Measurements from ENCODE around the gene UNG.

The UNG gene

DNA sequence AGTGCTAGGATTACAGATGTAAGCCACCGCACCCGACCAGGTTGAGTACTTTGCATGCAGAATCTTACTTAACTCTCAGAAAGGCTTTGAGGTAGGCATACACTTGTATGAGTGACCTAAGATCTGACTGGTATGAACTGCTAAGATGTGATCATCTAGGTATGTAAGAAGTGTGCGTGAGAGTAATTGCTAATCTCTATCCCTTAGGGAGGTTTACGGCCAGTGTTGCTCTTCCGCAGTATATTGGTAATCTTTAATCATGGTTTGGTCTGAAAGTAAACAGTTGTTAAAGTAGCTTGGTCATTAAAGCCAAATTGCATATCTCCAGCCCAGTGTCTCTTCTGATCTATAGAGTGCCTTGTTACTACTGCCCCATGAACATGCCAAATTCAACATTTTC, 7.8 kb downstream of the UNG start:
- H3K4me1 Mint-ChIP-seq = peaks cover 9% of the 10 kb centered on the region
- peak overlapping the region; percentile 18 for H3K27ac Mint-ChIP-seq
- peaks cover 79% of the 10 kb centered on the region for H3K36me3 Mint-ChIP-seq (ENCODE audit: low read depth)
- DNase-seq = no peak
- no peaks in the 10 kb centered on the region for H3K9me3 Mint-ChIP-seq
- TF ChIP-seq, protein P1, sequence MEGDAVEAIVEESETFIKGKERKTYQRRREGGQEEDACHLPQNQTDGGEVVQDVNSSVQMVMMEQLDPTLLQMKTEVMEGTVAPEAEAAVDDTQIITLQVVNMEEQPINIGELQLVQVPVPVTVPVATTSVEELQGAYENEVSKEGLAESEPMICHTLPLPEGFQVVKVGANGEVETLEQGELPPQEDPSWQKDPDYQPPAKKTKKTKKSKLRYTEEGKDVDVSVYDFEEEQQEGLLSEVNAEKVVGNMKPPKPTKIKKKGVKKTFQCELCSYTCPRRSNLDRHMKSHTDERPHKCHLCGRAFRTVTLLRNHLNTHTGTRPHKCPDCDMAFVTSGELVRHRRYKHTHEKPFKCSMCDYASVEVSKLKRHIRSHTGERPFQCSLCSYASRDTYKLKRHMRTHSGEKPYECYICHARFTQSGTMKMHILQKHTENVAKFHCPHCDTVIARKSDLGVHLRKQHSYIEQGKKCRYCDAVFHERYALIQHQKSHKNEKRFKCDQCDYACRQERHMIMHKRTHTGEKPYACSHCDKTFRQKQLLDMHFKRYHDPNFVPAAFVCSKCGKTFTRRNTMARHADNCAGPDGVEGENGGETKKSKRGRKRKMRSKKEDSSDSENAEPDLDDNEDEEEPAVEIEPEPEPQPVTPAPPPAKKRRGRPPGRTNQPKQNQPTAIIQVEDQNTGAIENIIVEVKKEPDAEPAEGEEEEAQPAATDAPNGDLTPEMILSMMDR (IDR thresholded peaks at IDR 0.05) = no peak
- H3K27me3 Mint-ChIP-seq (ENCODE audit: low read depth, poor library complexity) = no peaks in the 10 kb centered on the region
- H3K4me3 Mint-ChIP-seq = no peak overlapping the region

DNA sequence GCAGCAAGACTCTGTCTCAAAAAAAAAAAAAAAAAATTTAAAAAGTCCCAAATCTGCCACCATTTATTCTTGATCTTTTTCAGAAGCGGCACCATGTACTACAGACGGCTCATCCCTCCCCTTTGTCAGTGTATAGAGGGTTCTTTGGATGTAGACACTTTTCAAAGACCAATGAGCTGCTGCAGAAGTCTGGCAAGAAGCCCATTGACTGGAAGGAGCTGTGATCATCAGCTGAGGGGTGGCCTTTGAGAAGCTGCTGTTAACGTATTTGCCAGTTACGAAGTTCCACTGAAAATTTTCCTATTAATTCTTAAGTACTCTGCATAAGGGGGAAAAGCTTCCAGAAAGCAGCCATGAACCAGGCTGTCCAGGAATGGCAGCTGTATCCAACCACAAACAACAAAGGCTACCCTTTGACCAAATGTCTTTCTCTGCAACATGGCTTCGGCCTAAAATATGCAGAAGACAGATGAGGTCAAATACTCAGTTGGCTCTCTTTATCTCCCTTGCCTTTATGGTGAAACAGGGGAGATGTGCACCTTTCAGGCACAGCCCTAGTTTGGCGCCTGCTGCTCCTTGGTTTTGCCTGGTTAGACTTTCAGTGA, 12.5 kb downstream of the UNG start:
- Mint-ChIP-seq H3K27me3 (ENCODE audit: low read depth, poor library complexity) (no peaks in the 10 kb centered on the region), H3K27ac (peak overlapping the region; percentile 97), H3K4me1 (peaks cover 42% of the 10 kb centered on the region), H3K4me3 (no peak overlapping the region), H3K36me3 (ENCODE audit: low read depth) (peaks cover 44% of the 10 kb centered on the region), H3K9me3 (no peaks in the 10 kb centered on the region)
- no peak for DNase-seq
- TF ChIP-seq, protein P1 (IDR thresholded peaks at IDR 0.05) = no peak

DNA sequence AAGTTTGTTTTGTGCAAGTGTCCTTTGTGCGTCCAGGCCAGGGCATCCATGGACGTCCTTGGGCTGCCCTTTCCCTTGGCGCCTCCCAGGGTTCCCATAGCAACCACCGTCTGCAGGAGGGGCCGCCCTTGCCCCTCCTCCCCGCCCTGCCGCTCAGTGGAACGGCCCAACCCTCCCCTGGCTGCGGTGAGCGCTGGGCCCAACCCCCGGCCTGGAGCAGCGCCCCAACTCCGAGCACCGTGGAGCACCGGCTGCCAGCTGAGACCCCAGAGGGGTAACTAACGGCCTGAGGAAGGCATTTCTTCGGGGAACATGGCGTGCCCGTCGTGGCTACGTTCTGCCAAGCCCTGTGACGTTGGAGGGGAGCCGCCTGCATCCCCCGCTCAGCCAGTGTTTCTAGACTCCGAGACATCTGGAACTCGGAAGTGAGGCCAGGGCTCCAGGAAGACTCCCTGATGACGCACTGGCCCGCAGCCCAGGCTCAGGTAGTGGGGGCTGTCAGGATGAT, 13.6 kb downstream of the UNG start:
- TF ChIP-seq, protein P1 (IDR thresholded peaks at IDR 0.05) = no peak
- H3K27me3 Mint-ChIP-seq (ENCODE audit: low read depth, poor library complexity) = no peaks in the 10 kb centered on the region
- peaks cover 54% of the 10 kb centered on the region for H3K4me1 Mint-ChIP-seq
- peak; percentile 86 for DNase-seq
- H3K36me3 Mint-ChIP-seq (ENCODE audit: low read depth) = peaks cover 33% of the 10 kb centered on the region
- H3K9me3 Mint-ChIP-seq = no peaks in the 10 kb centered on the region
- H3K27ac Mint-ChIP-seq = peak overlapping the region; percentile 97
- H3K4me3 Mint-ChIP-seq = peak overlapping the region; percentile 76

DNA sequence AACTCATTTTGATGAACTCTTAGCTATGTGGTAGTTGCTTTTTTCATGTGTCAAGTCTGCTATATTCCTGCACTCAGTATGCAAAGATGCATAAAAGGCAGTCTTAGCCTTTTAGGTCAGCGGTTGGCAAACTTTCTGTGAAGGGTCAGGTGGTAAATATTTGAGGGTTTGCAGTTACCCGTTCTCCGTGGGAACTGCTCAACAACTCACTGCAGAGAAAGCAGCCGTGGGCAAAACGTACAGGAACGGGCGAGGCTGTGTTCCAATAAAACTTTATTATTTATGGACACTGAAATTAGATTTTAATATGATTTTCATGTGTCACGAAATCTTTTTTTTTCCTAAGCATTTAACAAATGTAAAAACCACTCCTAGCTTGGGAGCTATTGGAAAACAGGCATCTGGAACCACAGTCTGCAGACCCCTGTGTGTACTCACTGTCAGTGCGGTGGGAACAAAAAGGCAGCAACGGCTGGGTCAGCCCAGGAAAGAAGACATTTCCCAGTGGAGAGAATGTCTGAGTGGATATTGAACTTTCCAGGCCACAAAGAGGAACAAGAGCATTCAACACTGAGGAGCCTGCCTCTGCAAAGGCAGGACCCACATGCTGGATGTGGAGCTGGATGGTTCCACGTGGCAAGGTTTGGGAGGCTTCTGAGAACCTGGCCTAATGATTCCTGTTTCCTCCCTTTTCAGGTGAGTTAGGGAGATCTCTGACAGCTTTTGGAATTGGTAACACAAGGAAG, 15.5 kb downstream of the UNG start:
- H3K9me3 Mint-ChIP-seq = no peaks in the 10 kb centered on the region
- TF ChIP-seq, protein P1 (IDR thresholded peaks at IDR 0.05) = no peak
- H3K4me3 Mint-ChIP-seq = no peak overlapping the region
- H3K4me1 Mint-ChIP-seq = peaks cover 68% of the 10 kb centered on the region
- H3K27me3 Mint-ChIP-seq (ENCODE audit: low read depth, poor library complexity) = no peaks in the 10 kb centered on the region
- H3K36me3 Mint-ChIP-seq (ENCODE audit: low read depth) = peaks cover 18% of the 10 kb centered on the region
- no peak for DNase-seq
- H3K27ac Mint-ChIP-seq = no peak overlapping the region

DNA sequence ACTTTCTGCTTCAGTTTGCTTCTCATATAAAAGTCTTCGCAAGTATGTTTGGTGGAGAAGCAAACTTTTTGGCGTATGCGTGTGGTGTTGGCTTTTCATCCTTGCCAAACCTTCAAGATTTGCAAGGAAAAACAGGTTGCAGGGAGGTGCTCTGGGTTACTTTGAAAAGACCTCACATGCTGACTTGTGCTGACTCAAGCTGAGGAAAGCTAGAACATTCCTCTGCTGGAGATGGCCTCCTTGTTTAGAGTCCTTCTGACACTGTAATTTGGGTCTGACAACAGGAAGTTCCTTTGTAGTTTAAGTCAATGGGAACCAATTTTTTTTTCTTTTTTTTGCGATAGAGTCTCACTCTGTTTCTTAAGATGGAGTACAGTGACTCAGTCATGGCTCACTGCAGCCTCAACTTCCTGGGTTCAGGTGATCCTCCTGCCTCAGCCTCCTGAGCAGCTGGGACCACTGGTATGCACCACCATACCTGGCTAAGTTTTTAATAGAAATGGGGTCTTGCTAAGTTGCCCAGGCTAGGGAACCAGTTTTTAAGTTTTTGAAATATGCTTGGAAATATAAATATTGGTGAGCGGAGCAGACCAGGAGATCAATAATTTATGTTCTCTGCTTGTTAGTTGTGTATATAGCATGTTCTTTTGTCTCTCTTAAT, 16.4 kb downstream of the UNG start:
- no peak for DNase-seq
- no peaks in the 10 kb centered on the region for H3K27me3 Mint-ChIP-seq (ENCODE audit: low read depth, poor library complexity)
- H3K36me3 Mint-ChIP-seq (ENCODE audit: low read depth) = peaks cover 10% of the 10 kb centered on the region
- H3K27ac Mint-ChIP-seq = no peak overlapping the region
- no peaks in the 10 kb centered on the region for H3K9me3 Mint-ChIP-seq
- H3K4me3 Mint-ChIP-seq = no peak overlapping the region
- peaks cover 68% of the 10 kb centered on the region for H3K4me1 Mint-ChIP-seq
- TF ChIP-seq, protein P1 (IDR thresholded peaks at IDR 0.05) = no peak
